Neural crest cell (in vitro differentiated cells): Measurements from ENCODE around the gene SNED1. TPM values are rescaled to one million over a fixed set of nuclear protein-coding genes. Genes with fewer than 3 reads are reported as not detected.
"Not testable (repeated sequence)": the region's sequence is repeated elsewhere in the genome, so short reads cannot be mapped to it uniquely, and the experiment has no call there.

Experiments used
- DNase-seq: peaks from one replicate; pipeline ENCODE4 v3.0.0; 2021; ENCODE audit warnings: low read depth, mixed read lengths, low spot score
- H3K27ac Mint-ChIP-seq: one replicate; pipeline ENCODE4 v1.8.0; 2021; ENCODE audit warnings: mild to moderate bottlenecking, mixed read lengths; ENCODE audit not compliant: unreplicated experiment
- H3K27me3 Mint-ChIP-seq: 2 replicates; pipeline ENCODE4 v1.8.0; 2021; ENCODE audit warnings: low read depth, mild to moderate bottlenecking, mixed read lengths
- H3K36me3 Mint-ChIP-seq: 2 replicates; pipeline ENCODE4 v1.8.0; 2021; ENCODE audit warnings: low read depth, mild to moderate bottlenecking, mixed read lengths
- H3K4me1 Mint-ChIP-seq: 2 replicates; pipeline ENCODE4 v1.8.0; 2021; ENCODE audit warnings: mixed read lengths
- H3K4me3 Mint-ChIP-seq: one replicate; pipeline ENCODE4 v1.8.0; 2021; ENCODE audit warnings: mild to moderate bottlenecking, mixed read lengths
- H3K9me3 Mint-ChIP-seq: 2 replicates; pipeline ENCODE4 v1.8.0; 2021; ENCODE audit warnings: mixed read lengths
- CTCF ChIP-seq: fragments of 200-600 bp; sonication (generic); conservative IDR thresholded peaks from 2 replicates; pipeline ENCODE4 v1.5.0; 2021; ENCODE audit warnings: antibody characterized with exemption, mild to moderate bottlenecking
- total RNA-seq: library from RNA; stranded (reverse); gene quantifications from 2 replicates; pipeline ENCODE4 v1.2.1, GENCODE V29; 2021

SNED1 gene
- total RNA-seq, 1 donor from 2014 or later, result 0.30 TPM

GRCh38 chr2:241091734-241092445 lies 93.5 kb downstream of the SNED1 start:
- H3K27me3 Mint-ChIP-seq, result no peaks in the 10 kb centered on the region

GRCh38 chr2:241092677-241093076 lies 94.3 kb downstream of the SNED1 start:
- no peak for DNase-seq
- no peaks in the 10 kb centered on the region for H3K27me3 Mint-ChIP-seq
- no peak overlapping the region for H3K4me3 Mint-ChIP-seq
- no peaks in the 10 kb centered on the region for H3K4me1 Mint-ChIP-seq
- TF ChIP-seq CTCF, result no peak
- no peaks in the 10 kb centered on the region for H3K9me3 Mint-ChIP-seq
- H3K27ac Mint-ChIP-seq, result no peak overlapping the region
- H3K36me3 Mint-ChIP-seq, result peaks cover 8% of the 10 kb centered on the region

More at GRCh38 chr2:241091734-241092445, 93.5 kb downstream of the SNED1 start:
- TF ChIP-seq CTCF, result no peak
- Mint-ChIP-seq H3K4me3 (no peak overlapping the region), H3K9me3 (no peaks in the 10 kb centered on the region), H3K27ac (no peak overlapping the region), H3K36me3 (peaks cover 10% of the 10 kb centered on the region), H3K4me1 (no peaks in the 10 kb centered on the region)
- DNase-seq, result no peak

- not testable (repeated sequence) for H3K4me1 Mint-ChIP-seq, H3K27ac Mint-ChIP-seq, H3K4me3 Mint-ChIP-seq, H3K27me3 Mint-ChIP-seq, H3K9me3 Mint-ChIP-seq, DNase-seq, H3K36me3 Mint-ChIP-seq
Measured at GRCh38 chr2:241093133-241093781, 94.8 kb downstream of the SNED1 start.

- H3K36me3 Mint-ChIP-seq, result peaks cover 7% of the 10 kb centered on the region
- H3K27ac Mint-ChIP-seq, result no peak overlapping the region
- no peak for TF ChIP-seq CTCF
- no peak for DNase-seq
- no peaks in the 10 kb centered on the region for H3K27me3 Mint-ChIP-seq
- H3K4me3 Mint-ChIP-seq, result no peak overlapping the region
- no peaks in the 10 kb centered on the region for H3K9me3 Mint-ChIP-seq
- H3K4me1 Mint-ChIP-seq, result no peaks in the 10 kb centered on the region
Measured at GRCh38 chr2:241094172-241094571, 95.8 kb downstream of the SNED1 start.

GRCh38 chr2:241094924-241095420 lies 96.6 kb downstream of the SNED1 start:
- TF ChIP-seq CTCF, result no peak
- H3K4me3 Mint-ChIP-seq, result no peak overlapping the region
- H3K9me3 Mint-ChIP-seq, result no peaks in the 10 kb centered on the region
- H3K4me1 Mint-ChIP-seq, result peaks cover 4% of the 10 kb centered on the region
- no peaks in the 10 kb centered on the region for H3K27me3 Mint-ChIP-seq
- H3K36me3 Mint-ChIP-seq, result peaks cover 7% of the 10 kb centered on the region
- H3K27ac Mint-ChIP-seq, result no peak overlapping the region
- DNase-seq, result no peak
